OCI-M2 (cell line): ENCODE measurements around the gene CRY2.

ENCODE experiments used
- DNase-seq: peaks from one replicate; lab custom pipeline; 2025; ENCODE audit not compliant: unreplicated experiment; lab: John Stamatoyannopoulos, UW

CRY2 gene

DNA sequence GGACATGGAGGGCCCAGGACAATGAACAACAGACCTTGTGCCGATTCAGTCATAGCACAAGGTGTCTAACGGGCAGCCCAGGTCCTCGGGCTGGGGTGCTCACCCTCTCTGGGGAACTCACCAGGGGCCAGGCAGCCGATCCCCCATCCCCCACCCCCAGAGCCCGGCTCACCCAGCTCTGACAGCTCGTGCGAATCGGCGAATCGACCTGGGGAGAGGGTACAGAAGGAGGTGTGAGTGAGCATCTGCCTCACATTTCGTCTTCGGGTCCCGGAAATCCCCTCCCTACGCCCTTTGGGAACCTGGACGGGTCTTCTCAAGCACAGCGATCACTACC is 70.0 kb downstream of the CRY2 start:
- DNase-seq = no peak

GRCh38 chr11:45917623-45918330 is 70.5 kb downstream of the CRY2 start, which contains the start of gene PEX16:
Gene PEX16 (minus strand): TSS chr11:45917877. CDS start chr11:45917811, 66 bp downstream.
- DNase-seq = peak; percentile 79

DNA sequence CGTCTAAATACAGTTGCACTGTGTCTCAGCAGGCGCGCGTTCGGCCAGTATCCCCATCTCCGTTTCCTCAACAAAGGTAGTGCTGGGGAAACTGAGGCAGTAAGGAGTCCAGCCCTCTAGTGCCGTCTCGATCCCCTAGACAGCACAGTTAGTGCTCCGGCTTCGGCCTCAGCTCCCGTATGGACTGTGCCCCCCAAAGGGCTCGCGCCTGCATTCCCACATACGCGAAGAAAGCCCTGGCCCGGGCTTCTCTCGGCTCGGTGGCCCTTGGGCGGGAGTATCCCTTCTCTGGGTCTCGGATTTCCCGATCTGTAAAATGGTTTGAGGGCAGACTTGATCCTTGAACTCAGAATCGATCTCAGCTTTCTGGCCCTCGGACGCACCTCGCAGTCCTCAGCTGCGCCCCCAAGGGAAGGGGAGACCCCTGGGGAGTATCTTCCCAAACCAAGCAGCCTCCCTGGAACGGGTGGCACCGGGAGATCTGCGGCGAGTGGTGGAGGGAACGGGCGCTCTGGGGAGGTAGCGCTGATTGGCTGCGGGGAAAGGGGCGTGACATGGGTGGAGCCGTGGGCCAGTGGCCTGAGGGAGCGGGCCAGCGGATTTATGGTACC is 71.2 kb downstream of the CRY2 start:
- DNase-seq = peak; percentile 13

- DNase-seq = no peak
Observed at GRCh38 chr11:45918962-45919675, 71.8 kb downstream of the CRY2 start.

DNA sequence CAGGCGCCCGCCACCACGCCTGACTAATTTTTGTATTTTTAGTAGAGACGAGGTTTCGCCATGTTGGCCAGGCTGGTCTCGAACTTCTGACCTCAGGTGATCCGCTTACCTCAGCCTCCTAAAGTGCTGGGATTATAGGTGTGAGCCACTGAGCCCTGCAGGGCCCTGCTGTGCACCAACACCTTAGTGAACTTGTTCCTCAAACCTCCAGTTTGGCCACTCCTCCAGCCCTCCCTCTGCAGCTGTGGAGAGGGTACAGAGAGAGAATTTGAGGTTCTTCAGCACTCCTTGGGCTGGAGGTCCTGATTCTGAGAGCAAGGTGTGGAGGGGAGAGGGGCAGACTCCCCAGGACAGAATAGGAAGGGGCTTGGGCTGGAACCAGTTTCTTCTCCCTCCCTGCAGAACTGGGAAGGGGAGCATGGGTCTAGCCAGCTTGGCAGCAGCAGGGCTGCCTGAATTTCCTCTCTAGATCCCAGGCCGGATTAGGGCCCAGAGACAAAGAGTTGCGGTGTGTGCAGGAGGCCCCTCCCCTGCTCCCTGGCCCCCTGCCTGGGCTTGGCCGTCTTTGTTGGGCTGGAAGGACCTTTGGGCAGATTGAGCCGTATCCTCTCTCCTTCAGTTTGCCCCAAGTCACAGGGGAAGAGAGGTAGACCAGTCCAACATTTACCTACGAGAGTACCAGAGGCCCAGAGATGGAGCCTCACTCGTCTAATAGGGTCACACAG is 72.7 kb downstream of the CRY2 start:
- DNase-seq = no peak

DNA sequence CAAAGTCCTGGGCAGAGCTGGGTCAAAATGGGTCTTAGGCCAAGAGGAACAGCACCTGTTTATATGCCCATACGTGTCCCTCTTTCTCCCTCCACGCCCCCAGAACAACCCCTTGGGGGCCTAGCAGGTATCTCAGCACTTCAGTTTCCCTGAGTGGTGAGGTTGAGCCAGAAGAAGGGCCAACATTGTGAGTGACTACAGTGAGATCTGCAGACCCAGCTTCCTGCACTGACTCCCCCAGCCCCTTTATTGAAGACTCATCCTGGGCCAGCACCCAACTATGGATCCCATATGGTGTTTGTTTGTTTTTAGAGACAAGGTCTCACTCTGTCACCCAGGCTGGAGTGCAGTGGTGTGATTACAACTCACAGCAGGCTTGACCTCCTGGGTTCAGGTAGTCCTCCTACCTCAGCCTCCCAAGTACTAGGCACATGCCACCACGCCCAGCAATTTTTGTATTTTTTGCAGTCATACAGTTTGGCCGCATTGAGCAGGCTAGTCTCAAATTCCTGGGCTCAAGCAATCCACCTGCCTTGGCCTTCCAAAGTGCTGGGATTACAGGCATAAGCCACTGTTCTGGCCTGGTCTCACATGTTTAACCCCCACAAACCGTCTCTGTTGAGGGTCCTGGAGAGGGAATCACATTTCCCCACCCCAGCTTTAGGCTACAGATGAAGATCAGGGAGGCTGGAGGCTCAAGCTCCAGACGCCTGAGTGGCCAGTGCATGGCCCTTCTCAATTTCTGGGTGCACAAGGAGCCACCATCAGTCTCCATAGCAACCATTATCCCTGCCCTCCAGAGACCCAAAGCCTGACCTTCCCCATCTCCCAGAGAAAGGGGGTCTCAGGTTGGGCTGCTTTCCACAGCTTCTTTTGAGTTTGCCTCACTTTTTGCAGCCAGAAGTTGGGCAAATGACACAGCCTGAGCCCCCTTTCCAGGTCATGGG is 73.5 kb downstream of the CRY2 start:
- no peak for DNase-seq

- no peak for DNase-seq
Observed at GRCh38 chr11:45921561-45922424, 74.5 kb downstream of the CRY2 start.

DNA sequence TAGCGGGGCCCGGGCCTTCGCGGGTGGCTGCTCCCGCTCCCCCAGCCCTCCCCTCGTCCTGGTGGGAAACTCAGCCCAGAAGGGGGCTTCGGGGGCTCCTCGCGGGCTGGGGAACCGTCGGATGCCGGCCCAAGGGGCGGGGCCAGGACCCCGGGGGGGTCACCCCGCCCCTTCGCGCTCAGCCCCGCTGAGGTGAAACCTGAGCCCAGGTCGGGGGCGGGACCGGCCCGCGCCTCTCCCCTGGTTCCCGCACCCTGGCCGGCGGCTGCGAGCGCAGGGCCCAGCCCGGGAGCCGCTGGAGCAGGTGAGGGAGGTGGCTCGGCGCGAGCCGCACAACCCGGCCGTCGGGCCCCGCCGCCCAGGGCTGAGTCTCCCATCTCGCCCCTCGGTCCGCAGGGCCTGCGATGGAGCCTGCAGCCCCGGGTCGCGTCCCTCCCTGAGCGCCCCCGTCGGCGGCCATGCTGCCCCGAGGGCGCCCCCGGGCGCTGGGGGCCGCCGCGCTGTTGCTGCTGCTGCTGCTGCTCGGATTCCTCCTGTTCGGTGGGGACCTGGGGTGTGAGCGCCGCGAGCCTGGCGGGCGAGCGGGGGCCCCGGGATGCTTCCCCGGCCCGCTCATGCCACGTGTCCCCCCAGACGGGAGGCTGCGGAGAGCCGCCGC is 75.3 kb downstream of the CRY2 start, which contains the start of gene LARGE2:
Gene LARGE2 (plus strand): TSS at position 232 of the 658 bp plus-strand sequence. CDS start 227 bp downstream, at position 459.
- no peak for DNase-seq

- DNase-seq = no peak
Observed at GRCh38 chr11:45924036-45924915, 77.0 kb downstream of the CRY2 start.

- DNase-seq = no peak
Observed at GRCh38 chr11:45924927-45925326, 77.7 kb downstream of the CRY2 start.

- DNase-seq = no peak
Observed at GRCh38 chr11:45925550-45925949, 78.3 kb downstream of the CRY2 start.

DNA sequence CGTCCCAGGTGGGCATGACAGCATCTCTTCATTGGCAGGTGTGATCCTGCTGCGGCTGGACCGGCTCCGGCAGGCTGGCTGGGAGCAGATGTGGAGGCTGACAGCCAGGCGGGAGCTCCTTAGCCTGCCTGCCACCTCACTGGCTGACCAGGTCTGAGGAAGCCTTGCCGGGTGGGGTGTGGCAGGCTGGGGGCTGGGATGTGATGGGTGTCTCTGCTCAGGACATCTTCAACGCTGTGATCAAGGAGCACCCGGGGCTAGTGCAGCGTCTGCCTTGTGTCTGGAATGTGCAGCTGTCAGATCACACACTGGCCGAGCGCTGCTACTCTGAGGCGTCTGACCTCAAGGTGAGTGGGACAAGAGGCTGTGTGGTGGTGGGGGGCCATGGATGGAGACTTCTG is 78.7 kb downstream of the CRY2 start:
- no peak for DNase-seq

GRCh38 chr11:45926536-45927331 is 79.5 kb downstream of the CRY2 start:
- no peak for DNase-seq

- no peak for DNase-seq
Observed at GRCh38 chr11:45927332-45927683, 80.0 kb downstream of the CRY2 start.

DNA sequence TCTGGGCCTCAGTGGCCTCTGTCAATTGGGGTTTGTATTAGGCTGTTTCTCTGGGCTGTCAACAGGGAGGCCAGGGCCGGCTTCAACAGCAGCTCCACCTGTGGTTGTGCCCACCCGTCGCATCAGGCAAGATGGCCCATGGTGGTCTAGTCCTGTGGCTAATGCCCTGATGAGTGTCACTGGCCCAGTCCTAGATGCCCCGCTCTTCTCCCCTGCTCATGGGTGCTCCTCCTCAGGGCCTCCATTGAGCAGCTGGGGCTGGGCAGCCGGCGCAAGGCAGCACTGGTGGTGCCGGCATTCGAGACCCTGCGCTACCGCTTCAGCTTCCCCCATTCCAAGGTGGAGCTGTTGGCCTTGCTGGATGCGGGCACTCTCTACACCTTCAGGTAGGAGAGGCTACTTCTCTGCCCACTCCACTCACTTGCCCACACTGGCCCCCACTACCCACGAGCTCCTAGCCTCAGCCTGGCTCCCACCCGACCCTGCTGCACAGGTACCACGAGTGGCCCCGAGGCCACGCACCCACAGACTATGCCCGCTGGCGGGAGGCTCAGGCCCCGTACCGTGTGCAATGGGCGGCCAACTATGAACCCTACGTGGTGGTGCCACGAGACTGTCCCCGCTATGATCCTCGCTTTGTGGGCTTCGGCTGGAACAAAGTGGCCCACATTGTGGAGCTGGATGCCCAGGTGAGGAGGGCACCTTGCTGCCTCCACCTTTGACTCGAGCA is 80.6 kb downstream of the CRY2 start:
- no peak for DNase-seq

DNA sequence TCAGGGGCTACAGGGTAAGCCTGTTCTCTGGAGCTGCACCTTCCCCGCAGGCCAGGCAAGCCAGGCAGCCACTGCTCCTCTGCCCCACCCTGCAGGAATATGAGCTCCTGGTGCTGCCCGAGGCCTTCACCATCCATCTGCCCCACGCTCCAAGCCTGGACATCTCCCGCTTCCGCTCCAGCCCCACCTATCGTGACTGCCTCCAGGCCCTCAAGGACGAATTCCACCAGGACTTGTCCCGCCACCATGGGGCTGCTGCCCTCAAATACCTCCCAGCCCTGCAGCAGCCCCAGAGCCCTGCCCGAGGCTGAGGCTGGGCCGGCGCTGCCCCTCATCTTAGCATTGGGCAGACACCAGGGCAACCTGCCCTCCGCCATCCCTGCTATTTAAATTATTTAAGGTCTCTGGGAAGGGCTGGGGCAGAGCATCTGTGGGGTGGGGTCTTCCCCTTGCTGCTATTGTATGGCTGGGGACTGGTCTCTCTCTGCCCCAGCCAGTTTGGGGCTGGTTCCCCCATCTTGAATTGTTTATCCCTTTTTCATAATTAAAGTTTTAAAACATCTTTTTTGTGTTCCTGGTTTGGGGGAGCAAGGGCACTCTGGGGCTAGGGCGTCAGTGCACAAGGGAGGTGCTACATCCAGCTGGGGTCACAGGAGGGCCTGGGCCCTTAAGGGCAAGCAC is 81.4 kb downstream of the CRY2 start:
- no peak for DNase-seq
